ENCODE data around the gene ITPRIPL2. TPM values are rescaled to one million over a fixed set of nuclear protein-coding genes. Genes with fewer than 3 reads are reported as not detected.

The ITPRIPL2 gene
- total RNA-seq, 1 donor = 46.2 TPM

GRCh38 chr16:19093631-19094541, 19.9 kb upstream of the ITPRIPL2 start:
- no peak for TF ChIP-seq CTCF (IDR thresholded peaks at IDR 0.05; ENCODE audit: insufficient read depth, low read depth, low read length)
- DNase-seq (ENCODE audit: low read depth) = no peak
- no peak overlapping the region for H3K4me3 ChIP-seq (ENCODE audit: low read depth, low read length)

- no peak overlapping the region for H3K4me3 ChIP-seq (ENCODE audit: low read depth, low read length)
- TF ChIP-seq CTCF (IDR thresholded peaks at IDR 0.05; ENCODE audit: insufficient read depth, low read depth, low read length) = no peak
- peak; percentile 40 for DNase-seq (ENCODE audit: low read depth)
Measured at GRCh38 chr16:19094542-19095365, 19.0 kb upstream of the ITPRIPL2 start.

GRCh38 chr16:19095654-19096053, 18.1 kb upstream of the ITPRIPL2 start:
- DNase-seq (ENCODE audit: low read depth) = no peak
- TF ChIP-seq CTCF (IDR thresholded peaks at IDR 0.05; ENCODE audit: insufficient read depth, low read depth, low read length) = no peak
- no peak overlapping the region for H3K4me3 ChIP-seq (ENCODE audit: low read depth, low read length)

- no peak for TF ChIP-seq CTCF (IDR thresholded peaks at IDR 0.05; ENCODE audit: insufficient read depth, low read depth, low read length)
- no peak overlapping the region for H3K4me3 ChIP-seq (ENCODE audit: low read depth, low read length)
- no peak for DNase-seq (ENCODE audit: low read depth)
Measured at GRCh38 chr16:19098173-19098572, 15.6 kb upstream of the ITPRIPL2 start.

- no peak for TF ChIP-seq CTCF (IDR thresholded peaks at IDR 0.05; ENCODE audit: insufficient read depth, low read depth, low read length)
- no peak overlapping the region for H3K4me3 ChIP-seq (ENCODE audit: low read depth, low read length)
- no peak for DNase-seq (ENCODE audit: low read depth)
Measured at GRCh38 chr16:19102187-19102872, 11.4 kb upstream of the ITPRIPL2 start.

- TF ChIP-seq CTCF (IDR thresholded peaks at IDR 0.05; ENCODE audit: insufficient read depth, low read depth, low read length) = no peak
- H3K4me3 ChIP-seq (ENCODE audit: low read depth, low read length) = no peak overlapping the region
- DNase-seq (ENCODE audit: low read depth) = no peak
Measured at GRCh38 chr16:19104607-19105006, 9.2 kb upstream of the ITPRIPL2 start.
